Activated T-cell treated with anti-CD3 and anti-CD28 coated beads, Interleukin-2, amount 50 U/mL, for 1 hour (primary cell): ENCODE results near the gene MALAT1.
"Not testable (repeated sequence)": the region's sequence is repeated elsewhere in the genome, so short reads cannot be mapped to it uniquely, and the experiment has no call there.

Experiments used
- DNase-seq: peaks from one replicate; pipeline ENCODE4 v3.0.0-alpha.2; 2020

MALAT1 gene

GRCh38 chr11:65499713-65500386, 1.0 kb downstream of the MALAT1 start:
- no peak for DNase-seq

- DNase-seq: peak; percentile 60
Observed at GRCh38 chr11:65500387-65501185, 1.7 kb downstream of the MALAT1 start.

GRCh38 chr11:65501186-65501471, 2.3 kb downstream of the MALAT1 start:
- no peak for DNase-seq

GRCh38 chr11:65501472-65502273, 2.8 kb downstream of the MALAT1 start:
- no peak for DNase-seq

GRCh38 chr11:65502274-65502554, 3.4 kb downstream of the MALAT1 start:
- no peak for DNase-seq

GRCh38 chr11:65502555-65503367, 3.9 kb downstream of the MALAT1 start:
- no peak for DNase-seq

GRCh38 chr11:65503368-65503948, 4.6 kb downstream of the MALAT1 start:
- DNase-seq: no peak

GRCh38 chr11:65503949-65504673, 5.3 kb downstream of the MALAT1 start:
- DNase-seq: no peak

GRCh38 chr11:65504674-65505465, 6.0 kb downstream of the MALAT1 start:
- DNase-seq: no peak

GRCh38 chr11:65505466-65506289, 6.8 kb downstream of the MALAT1 start:
- peak; percentile 50 for DNase-seq

GRCh38 chr11:65506290-65506771, 7.5 kb downstream of the MALAT1 start:
- DNase-seq: no peak

GRCh38 chr11:65506772-65507505, 8.1 kb downstream of the MALAT1 start:
- peak; percentile 70 for DNase-seq

GRCh38 chr11:65512311-65512710, 13.5 kb downstream of the MALAT1 start:
- not testable (repeated sequence) for DNase-seq

GRCh38 chr11:65516135-65516968, 17.5 kb downstream of the MALAT1 start:
- no peak for DNase-seq

GRCh38 chr11:65518941-65519549, 20.2 kb downstream of the MALAT1 start:
- not testable (repeated sequence) for DNase-seq

- peak; percentile 40 for DNase-seq
Observed at GRCh38 chr11:65521777-65522521, 23.1 kb downstream of the MALAT1 start.
